Measurements from ENCODE around the gene GABRB2.
"Not testable (repeated sequence)": the region's sequence is repeated elsewhere in the genome, so short reads cannot be mapped to it uniquely, and the experiment has no call there.

The GABRB2 gene

DNA sequence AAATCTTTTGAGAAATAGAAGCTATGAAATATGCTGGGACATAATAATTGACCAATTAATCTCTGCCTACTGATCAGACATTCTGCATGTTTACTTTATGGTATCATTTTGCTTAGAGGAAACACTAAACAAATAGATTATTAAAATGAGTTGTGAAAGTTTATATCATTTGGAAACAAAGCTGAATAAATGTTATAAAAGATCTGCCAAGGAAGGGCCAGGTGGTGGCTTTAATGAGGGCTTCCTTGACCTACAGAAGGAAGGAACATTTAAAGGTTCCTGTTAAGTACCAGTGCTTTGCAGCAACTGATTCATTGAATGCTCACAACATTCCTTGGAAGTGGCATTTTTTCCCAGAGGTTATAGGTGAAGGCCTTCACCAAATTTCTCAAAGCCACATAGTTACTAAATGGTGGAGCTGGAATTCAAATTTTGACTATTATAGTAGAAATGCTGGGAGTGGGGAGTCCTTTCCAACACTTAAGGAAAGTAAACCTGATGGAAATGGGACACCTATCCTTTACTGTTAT, 250.7 kb downstream of the GABRB2 start:
- DNase-seq = no peak

GRCh38 chr5:161288071-161288470, 258.5 kb downstream of the GABRB2 start:
- DNase-seq = no peak

DNA sequence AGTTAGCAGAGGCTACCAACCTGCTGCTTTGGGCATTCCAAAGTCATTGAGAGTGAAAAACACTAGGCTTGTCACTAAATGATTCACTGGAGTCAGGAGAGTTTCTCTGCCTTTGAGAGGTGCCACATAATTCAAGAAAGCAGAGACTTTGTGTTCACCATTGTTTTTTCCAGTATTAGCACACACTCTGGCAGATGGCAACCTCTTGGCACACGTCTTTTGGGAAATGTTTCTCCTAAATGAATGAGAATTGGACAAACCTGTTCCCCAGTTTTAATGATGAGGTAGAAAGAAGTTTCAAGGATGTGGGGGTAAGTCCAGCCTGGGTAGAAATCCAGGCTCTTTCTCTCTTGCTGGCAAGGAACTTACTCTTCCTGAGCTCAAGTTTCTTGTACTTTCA, 259.1 kb downstream of the GABRB2 start:
- DNase-seq = no peak

DNA sequence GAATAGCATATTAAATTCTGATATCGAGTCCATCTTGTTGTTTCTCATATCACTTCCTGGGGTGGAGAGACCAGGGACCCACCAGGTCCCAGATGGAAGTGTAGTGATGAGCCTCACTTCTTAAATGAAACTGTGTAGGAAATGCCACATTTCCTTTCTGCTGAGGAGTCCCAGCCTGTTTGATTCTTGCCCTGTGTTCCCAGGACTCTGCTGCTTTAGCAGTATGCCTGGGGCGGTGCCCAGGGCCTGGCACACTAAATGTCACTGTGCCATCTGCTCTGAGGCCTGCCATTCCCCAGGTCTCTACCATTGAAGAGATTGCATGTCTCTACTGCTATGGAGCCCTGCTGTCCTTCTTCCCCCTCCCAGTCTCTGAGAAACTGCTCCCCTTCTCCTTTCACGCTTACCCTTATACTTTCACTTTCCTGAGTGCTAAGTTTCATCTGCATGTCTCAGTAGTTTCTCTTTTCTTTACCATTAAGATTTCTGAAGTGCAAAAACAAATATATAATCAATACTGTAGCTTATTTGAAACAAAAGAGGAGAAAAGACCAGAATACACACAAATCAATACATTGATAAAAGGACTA, 260.4 kb downstream of the GABRB2 start:
- no peak for DNase-seq

GRCh38 chr5:161284445-161284844, 262.1 kb downstream of the GABRB2 start:
- no peak for DNase-seq

GRCh38 chr5:161283296-161283695, 263.2 kb downstream of the GABRB2 start:
- no peak for DNase-seq

DNA sequence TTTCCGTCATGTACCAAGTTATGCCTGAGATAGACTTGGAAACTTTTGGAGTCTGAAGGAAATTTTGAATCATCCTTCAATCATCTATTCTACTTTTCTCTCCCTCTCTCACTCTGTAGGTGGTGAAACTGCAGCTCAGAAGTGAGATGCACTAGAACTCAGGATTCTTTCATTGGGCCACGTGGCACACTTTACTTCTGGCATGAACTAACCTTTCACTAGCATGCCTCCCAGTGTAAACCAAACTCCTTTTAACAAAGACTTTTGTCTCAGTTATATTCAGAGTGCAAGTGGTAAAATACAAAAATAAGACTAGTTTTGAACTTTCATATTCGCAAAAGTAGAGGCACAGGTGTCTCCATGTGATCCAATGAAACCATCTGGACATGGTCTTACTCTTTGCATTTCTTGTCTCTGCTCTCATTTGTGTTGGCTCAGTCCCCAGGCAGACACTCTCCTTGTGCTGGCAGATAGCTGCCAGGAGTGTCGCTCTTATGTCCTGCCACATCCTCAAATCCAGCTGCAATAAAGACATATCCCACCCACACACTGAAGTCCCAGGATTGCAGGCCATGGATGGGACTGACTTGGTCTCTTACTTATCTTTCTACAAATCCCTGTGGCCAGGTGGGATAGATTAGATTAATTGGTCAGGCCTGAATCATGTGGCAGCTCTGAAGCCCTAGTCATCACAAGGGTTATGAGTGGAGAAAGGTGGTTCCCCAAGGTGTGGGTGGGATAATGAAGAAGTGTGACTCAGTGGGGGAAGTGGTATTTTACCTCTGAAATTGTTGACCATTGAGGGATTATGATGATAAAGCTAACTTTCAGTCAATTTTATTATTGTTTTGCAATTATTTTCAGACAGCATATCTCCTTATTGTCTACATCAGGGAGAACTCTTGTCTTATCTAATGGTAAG, 267.5 kb downstream of the GABRB2 start:
- DNase-seq = no peak

DNA sequence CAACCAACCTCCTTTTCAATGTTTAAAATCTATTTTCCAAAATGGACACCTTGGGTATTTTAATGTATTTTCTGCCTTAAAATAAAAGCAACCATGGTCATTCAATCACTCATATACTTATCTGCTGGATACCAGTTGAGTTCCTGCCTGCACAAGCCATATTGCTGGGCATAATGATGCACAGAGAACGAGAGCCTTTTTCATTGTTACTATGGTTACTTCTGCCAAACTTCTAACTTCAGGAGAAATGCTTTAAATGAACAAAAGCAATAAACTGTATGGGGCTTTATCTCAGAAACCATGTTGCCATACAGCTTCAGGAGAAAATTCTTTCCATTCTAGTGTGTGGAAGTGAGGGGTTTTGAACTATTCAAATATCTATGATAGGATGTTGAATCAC, 269.5 kb downstream of the GABRB2 start:
- DNase-seq = no peak

DNA sequence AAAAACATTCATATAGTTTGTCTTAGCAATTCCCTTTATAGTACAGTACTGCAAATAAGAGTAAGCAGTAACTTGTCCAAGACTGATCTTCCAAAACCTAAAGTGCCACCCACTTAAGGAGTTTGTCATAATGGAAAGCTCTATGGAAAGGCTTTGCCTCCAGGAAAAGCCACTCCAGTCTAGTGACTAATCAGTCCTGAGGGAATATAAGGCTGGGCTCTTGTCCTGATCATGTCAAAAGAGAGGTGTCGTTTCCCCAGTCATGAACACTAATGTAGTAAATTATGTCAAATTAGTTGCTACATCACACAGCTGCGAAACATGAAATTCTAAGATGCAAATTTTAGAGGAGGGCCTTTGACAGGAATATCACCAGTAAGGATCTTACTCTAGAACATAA, 271.6 kb downstream of the GABRB2 start:
- DNase-seq = no peak

DNA sequence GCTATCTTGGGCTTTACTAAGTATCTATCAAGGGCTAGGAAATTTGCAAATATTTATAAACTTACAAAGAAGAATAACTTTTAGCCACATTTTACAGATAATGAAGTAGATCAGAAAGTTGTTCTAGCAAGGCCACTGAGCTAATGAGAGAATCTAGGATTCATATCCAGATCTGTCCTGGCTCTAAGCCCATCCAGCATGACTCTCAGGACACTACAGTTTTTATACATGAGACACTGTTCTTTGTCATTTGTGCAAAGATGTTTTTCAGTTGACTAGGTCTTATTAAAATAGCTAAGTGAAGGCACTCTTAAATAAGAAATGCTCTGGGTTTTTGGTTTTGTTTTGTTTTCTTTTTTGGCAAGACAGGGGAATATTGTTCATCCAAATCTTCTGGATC, 273.1 kb downstream of the GABRB2 start:
- no peak for DNase-seq

DNA sequence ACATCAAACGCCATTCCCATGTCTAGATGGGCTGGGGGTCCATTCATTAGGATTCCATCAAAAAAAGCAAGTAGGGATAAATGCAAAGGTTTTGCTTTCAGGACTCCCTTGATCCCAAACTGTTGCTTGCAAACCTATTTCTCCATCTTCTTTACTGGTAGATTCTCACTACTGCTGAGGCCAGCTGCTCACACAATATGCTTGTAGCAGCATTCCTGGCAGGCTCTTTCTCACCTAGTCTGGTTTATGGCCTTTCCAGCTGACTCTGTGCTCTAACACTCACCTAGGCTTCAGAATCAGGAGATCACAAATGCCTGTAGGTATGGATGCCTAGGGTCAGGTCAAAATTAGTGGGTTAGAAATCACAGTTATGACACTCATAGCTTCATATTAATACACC, 274.7 kb downstream of the GABRB2 start:
- no peak for DNase-seq

DNA sequence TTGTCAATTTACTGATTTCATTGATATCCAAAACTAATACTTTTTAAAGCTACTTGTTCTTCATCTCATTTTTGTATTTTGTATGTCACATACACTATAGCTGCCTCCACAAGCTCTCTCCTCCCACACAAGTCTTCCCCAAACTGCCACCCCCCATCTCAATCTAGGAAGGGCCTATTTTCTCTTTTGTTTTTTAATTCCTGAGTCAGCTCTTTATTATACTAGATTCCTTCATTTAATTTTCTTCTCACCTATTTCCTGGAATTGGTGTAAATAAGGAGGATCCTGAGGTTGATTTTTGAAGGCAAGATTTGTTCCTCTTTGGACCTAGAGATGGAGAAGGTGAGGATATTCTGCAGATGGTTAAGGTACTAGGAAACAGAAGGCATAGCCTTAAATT, 277.4 kb downstream of the GABRB2 start:
- DNase-seq = no peak

- no peak for DNase-seq
Observed at GRCh38 chr5:161266954-161267353, 279.6 kb downstream of the GABRB2 start.

DNA sequence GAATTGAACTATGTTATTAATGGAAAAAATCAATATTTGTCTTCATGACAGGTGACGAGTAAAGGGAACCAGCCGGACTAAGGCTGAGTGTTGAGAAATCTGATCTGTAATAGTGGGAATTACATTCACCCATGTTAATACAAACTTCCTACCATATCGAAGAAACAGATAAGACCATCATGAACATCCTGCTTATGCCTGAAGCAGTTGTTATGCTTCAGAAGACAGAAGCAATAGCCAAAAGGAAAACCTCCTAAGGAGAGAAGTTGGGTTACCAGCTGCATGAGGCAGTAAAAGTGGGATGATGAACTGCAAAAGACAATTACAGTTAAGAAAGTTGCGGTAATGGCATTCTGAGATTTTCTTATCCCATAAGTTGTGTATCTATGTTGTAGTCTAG, 281.5 kb downstream of the GABRB2 start:
- no peak for DNase-seq

DNA sequence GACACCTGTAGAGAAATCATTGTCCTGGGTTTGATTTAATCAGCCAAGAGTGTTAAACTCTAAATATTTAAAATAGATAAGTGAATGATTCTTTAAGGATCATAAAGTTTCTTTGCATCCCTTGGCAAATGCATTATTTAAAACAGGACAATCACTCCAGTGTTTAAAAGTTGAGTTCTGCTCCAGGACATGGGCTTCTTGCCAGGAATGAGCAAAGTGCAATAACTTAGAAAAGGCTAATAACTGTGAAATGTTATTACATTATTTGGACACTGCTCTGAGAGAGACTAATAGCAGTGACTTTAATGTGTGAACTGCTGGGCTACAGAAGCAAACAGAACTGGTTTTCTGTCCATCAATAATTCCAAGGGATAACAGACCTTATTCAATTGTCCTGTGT, 283.3 kb downstream of the GABRB2 start:
- DNase-seq = no peak

GRCh38 chr5:161261668-161262323, 284.7 kb downstream of the GABRB2 start:
- DNase-seq = no peak

- no peak for DNase-seq
Observed at GRCh38 chr5:161258438-161258837, 288.1 kb downstream of the GABRB2 start.

DNA sequence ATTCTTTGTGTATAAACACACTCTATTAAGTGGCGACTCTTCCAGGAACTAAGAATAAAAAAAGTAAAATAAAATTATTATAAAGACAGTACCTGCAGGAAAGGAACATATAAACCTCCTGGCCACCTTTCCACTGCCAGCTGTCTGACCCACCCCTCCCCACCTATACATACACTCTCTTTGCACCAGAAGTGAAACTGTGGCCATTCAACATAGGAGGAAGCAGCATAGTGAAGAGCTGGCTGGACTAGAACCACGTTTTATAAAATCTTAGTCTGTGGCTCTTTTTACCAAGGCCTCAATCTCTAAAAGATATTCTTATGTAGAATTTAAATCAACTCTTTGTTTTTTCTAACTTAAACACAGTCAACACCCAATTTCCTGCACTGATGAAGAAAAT, 289.6 kb downstream of the GABRB2 start:
- no peak for DNase-seq

DNA sequence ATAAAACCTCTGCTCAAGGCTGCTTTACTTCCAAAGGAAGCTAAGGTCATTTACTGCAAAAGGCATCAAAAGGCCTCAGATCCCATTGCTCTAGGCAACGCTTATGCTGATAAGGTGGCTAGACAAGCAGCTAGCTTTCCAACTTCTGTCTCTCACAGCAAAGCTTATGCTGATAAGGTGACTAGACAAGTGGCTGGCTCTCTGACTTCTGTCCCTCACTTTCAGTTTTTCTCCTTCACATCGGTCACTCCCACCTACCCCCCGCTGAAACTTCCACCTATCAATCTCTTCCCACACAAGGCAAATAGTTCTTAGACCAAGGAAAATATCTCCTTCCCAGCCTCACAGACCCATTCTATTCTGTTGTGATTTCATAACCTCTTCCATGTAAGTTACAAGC, 293.6 kb downstream of the GABRB2 start:
- DNase-seq = not testable (repeated sequence)

- no peak for DNase-seq
Observed at GRCh38 chr5:161246749-161247148, 299.8 kb downstream of the GABRB2 start.

DNA sequence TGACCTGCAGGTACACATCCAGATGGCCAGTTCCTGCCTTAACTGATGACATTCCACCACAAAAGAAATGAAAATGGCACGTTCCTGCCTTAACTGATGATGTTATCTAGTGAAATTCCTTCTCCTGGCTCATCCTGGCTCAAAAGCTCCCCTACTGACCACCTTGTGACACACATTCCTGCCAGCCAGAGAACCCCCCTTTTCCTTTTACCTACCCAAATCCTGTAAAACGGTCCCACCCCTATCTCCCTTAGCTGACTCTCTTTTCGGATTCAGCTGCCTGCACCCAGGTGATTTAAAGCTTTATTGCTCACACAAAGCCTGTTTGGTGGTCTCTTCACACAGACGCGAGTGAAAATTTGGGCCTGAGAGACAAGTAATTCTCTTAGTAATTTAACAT, 300.7 kb downstream of the GABRB2 start:
- not testable (repeated sequence) for DNase-seq
